ENCODE measurements around the gene GGCX. TPM values are rescaled to one million over a fixed set of nuclear protein-coding genes. Genes with fewer than 3 reads are reported as not detected.

Gene GGCX
- total RNA-seq, 4 donors from 2014 or later, result 15.8 to 37.1 (median 25.8) TPM

DNA sequence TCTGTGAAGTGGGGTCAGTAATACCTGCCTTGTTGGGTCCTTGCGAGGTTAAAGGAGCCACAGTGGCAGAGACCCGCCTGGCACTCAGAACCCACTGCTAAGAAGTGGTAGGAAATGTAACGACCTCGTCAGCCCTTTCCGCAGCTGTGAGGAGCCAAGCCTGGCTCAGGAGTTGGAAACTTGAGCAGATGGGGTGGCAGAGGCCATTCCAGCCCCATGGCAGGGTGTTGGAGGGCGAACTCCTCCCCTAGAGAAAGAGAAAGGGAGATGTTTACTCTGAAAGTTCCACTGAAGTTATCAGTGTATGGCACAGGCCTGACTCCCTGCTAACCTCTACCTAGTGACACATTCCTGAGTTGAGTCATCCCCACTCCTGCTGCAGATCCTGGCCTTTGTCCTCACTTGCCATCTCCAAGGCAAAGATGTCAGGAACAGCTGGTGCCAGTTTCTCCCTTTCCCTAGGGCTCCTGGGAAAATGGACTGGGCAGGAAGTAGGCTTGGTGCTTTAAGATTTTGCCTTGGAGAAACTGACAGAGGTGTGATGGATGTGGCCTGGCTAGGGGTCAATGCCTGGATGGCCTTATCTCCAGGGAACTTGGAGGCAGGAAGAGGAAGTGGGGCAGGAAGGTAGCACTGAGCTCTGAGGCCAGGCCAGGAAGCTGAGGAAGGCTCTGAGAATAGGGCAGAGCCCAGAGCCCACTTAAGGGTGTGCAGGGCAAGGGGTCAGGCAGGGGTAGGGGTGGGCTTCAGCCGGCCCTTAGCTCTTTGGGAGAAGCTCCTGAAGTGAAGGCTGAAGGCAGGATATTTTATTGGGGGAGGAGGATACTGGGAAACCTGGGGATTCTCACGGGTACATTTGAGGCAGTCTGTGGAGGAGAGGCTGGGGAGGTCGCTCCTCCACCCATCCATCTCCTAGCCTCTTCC, 23.8 kb upstream of the GGCX start:
- intact Hi-C loops (cut with DNase I; ENCODE audit: low total_unique reads), result no loop called here
- H3K4me3 ChIP-seq (ENCODE audit: low read depth, poor library complexity, severe bottlenecking), result peak overlapping the region; percentile 18
- DNase-seq (ENCODE audit: low spot score in 2 of 2), result no peak
- TF ChIP-seq CTCF (IDR thresholded peaks at IDR 0.05) (no peak), POLR2A (IDR thresholded peaks at IDR 0.05) (no peak)
- WGBS, 2 donors, result 20 to 27% methylated on average over 9 of the region's 9 CpGs

DNA sequence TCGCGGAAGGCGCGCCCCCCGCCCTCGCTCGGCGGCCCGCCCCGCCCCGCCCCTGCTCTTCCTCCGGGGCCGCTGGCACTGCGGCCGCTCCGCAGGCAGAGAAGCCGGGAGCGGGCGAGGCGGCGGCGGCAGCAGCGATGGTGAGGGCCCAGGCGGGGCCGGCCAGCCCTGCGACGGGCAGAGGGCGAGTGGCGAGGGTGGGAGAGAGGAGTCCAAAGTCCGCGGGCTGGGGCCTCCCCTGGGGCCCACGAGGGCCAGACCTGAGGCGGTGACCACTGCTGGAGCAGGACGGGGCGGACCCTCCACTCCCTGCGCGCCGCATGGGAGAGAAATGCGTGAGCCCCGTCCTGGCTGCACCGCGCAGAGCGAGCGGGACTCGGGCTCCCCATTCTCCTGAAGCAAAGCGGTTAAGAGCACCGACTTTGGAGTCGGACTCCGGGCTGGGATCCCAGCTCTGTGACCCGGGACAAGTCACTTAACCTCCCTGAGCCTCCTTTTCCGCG, 23.1 kb upstream of the GGCX start, which contains the start of gene VAMP5:
Gene VAMP5, plus strand, starts transcription at position 78 of the 503 bp plus-strand sequence. Its CDS starts 60 bp downstream, at position 138.
- intact Hi-C loops (cut with DNase I; ENCODE audit: low total_unique reads), result no loop called here
- peak within 1 kb of the TSS; percentile 18 for H3K4me3 ChIP-seq (ENCODE audit: low read depth, poor library complexity, severe bottlenecking)
- TF ChIP-seq CTCF (IDR thresholded peaks at IDR 0.05) (no peak), POLR2A (IDR thresholded peaks at IDR 0.05) (no peak)
- 17 to 37% methylated on average over 5 to 28 of the region's 52 CpGs for WGBS, 2 donors
- DNase-seq (ENCODE audit: low spot score in 2 of 2), result no peak

GRCh38 chr2:85583667-85584353, 22.5 kb upstream of the GGCX start:
- peak overlapping the region; percentile 18 for H3K4me3 ChIP-seq (ENCODE audit: low read depth, poor library complexity, severe bottlenecking)
- DNase-seq (ENCODE audit: low spot score in 2 of 2), result no peak
- 26 to 34% methylated on average over 13 to 15 of the region's 16 CpGs for WGBS, 2 donors
- TF ChIP-seq POLR2A (IDR thresholded peaks at IDR 0.05) (no peak), CTCF (IDR thresholded peaks at IDR 0.05) (no peak)
- intact Hi-C loops (cut with DNase I; ENCODE audit: low total_unique reads), result no loop called here

- no peak overlapping the region for H3K4me3 ChIP-seq (ENCODE audit: low read depth, poor library complexity, severe bottlenecking)
- 59 to 75% methylated on average over 1 of the region's 1 CpG for WGBS, 2 donors
- no peak for DNase-seq (ENCODE audit: low spot score in 2 of 2)
- intact Hi-C loops (cut with DNase I; ENCODE audit: low total_unique reads), result no loop called here
- TF ChIP-seq POLR2A (IDR thresholded peaks at IDR 0.05) (no peak), CTCF (IDR thresholded peaks at IDR 0.05) (no peak)
These were observed 21.2 kb upstream of the GGCX start for GRCh38 chr2:85582492-85582891.

DNA sequence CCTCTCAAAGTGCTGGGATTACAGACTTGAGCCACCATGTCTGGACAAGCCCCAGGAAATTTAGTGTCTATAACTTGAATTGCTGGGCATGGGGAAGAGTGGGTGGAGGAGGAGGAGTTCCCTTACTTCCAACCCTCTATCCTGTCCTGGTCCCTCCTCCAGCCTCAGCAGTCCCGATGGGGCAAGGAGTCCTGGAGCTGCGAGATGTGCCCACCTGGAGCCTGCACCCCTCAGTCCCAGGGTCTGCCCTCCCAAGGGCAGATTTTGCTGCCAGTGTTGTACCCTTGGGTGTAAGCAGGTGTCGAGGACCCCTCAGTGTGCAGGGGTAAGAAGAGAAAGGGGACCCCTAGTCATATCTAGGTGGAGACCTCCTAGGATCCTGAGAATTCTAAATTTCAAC, 18.9 kb upstream of the GGCX start:
- TF ChIP-seq CTCF (IDR thresholded peaks at IDR 0.05) (no peak), POLR2A (IDR thresholded peaks at IDR 0.05) (no peak)
- intact Hi-C loops (cut with DNase I; ENCODE audit: low total_unique reads), result no loop called here
- WGBS, 2 donors, result 62 to 71% methylated on average over 3 of the region's 3 CpGs
- DNase-seq (ENCODE audit: low spot score in 2 of 2), result no peak
- H3K4me3 ChIP-seq (ENCODE audit: low read depth, poor library complexity, severe bottlenecking), result no peak overlapping the region
